ENCODE measurements around the gene YAE1. TPM values are rescaled to one million over a fixed set of nuclear protein-coding genes. Genes with fewer than 3 reads are reported as not detected.

YAE1 gene
- polyA plus RNA-seq, 1 of the 3 experiments (the other 2 are of a cell fraction), result 30.7 TPM

DNA sequence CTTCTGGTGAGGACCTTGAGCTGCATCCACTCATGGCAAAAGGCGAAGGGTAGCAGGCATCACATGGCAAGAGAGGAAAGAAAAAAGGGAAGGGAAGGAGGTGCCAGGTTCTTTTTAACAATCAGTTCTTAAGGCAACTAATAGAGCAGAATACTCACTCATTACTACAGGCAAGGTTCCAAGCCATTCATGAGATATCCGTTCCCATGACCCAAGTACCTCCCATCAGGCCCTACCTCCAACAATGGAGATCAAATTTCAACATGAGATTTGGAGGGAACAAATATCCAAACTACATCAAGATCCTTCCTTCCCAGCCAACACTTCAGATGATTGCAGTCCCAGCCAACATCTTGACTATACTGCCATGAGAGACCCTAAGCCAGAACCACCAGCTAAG lies 38.9 kb upstream of the YAE1 start (continued):
- TF ChIP-seq REST (IDR thresholded peaks at IDR 0.05; ENCODE audit: low read depth, low read length) (no peak), NRF1 (IDR thresholded peaks at IDR 0.05; ENCODE audit: low read depth, low read length) (no peak), MXI1 (IDR thresholded peaks at IDR 0.05; ENCODE audit: low read depth, low read length) (no peak), PBX3 (IDR thresholded peaks at IDR 0.05) (no peak), POLR2AphosphoS5 (IDR thresholded peaks at IDR 0.05; ENCODE audit: low read depth, low read length) (no peak)

- Histone ChIP-seq H2AFZ (ENCODE audit: low read depth) (no peak overlapping the region), H4K20me1 (ENCODE audit: insufficient read depth) (no peaks in the 10 kb centered on the region), H3K27me3 (ENCODE audit: insufficient read depth) (peaks cover 22% of the 10 kb centered on the region; the same call in 1 of the 2 replicates), H3K4me1 (ENCODE audit: control insufficient read depth in 1 of 2, insufficient read depth in 2 of 2, low read depth in 1 of 2, low read length in 1 of 2) (no peaks in the 10 kb centered on the region), H3K9me3 (no peaks in the 10 kb centered on the region), H3K36me3 (replicated peaks in 1 of 2; ENCODE audit: control insufficient read depth in 1 of 2, insufficient read depth in 2 of 2, low read length in 1 of 2) (no peaks in the 10 kb centered on the region), H3K4me3 (ENCODE audit: low read depth in 2 of 2, low read length in 1 of 2) (no peak overlapping the region), H3K79me2 (ENCODE audit: insufficient read depth) (no peaks in the 10 kb centered on the region), H3K4me2 (no peak overlapping the region), H3F3A (replicated peaks; ENCODE audit: insufficient read depth) (no peaks in the 10 kb centered on the region), H3K27ac (ENCODE audit: low read depth in 2 of 2, low read length in 1 of 2) (no peak overlapping the region), H3K9ac (no peak overlapping the region), H3K9me2 (no peaks in the 10 kb centered on the region)
- ChIA-PET POLR2A (no interaction called here), CTCF (interaction anchor here (1.9 kb wide), 1 partner anchor 8 kb away, joined by 8 read pairs; no protein-coding TSS in a partner anchor)
- 24% methylated on average over 2 of the region's 2 CpGs for WGBS (ENCODE audit: low lambda C conversion rate)
- no peak for DNase-seq
- TF ChIP-seq, protein P1, sequence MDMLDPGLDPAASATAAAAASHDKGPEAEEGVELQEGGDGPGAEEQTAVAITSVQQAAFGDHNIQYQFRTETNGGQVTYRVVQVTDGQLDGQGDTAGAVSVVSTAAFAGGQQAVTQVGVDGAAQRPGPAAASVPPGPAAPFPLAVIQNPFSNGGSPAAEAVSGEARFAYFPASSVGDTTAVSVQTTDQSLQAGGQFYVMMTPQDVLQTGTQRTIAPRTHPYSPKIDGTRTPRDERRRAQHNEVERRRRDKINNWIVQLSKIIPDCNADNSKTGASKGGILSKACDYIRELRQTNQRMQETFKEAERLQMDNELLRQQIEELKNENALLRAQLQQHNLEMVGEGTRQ (IDR thresholded peaks at IDR 0.05; ENCODE audit: borderline replicate concordance, low read depth, low read length), result no peak
- no peak for TF ChIP-seq SMC3 (IDR thresholded peaks at IDR 0.05; ENCODE audit: low read depth, low read length)
- no peak for TF ChIP-seq SIN3A (IDR thresholded peaks at IDR 0.05; ENCODE audit: borderline replicate concordance, low read depth, low read length)
These were observed 38.3 kb upstream of the YAE1 start for GRCh38 chr7:39527951-39528350.

- H3K9me3 ChIP-seq, result no peaks in the 10 kb centered on the region
- H3K9ac ChIP-seq, result no peak overlapping the region
- H3K27ac ChIP-seq (ENCODE audit: low read depth in 2 of 2, low read length in 1 of 2), result no peak overlapping the region
- no peak for DNase-seq
- no peaks in the 10 kb centered on the region for H3K36me3 ChIP-seq (replicated peaks in 1 of 2; ENCODE audit: control insufficient read depth in 1 of 2, insufficient read depth in 2 of 2, low read length in 1 of 2)
- H3K4me1 ChIP-seq (ENCODE audit: control insufficient read depth in 1 of 2, insufficient read depth in 2 of 2, low read depth in 1 of 2, low read length in 1 of 2), result no peaks in the 10 kb centered on the region
- ChIA-PET CTCF (interaction anchor here (1.3 to 1.9 kb wide), 2 partner anchors 9 to 14 kb away, joined by 3 to 8 read pairs; no protein-coding TSS in a partner anchor), POLR2A (no interaction called here)
- H3K4me3 ChIP-seq (ENCODE audit: low read depth in 2 of 2, low read length in 1 of 2), result no peak overlapping the region
- H3K4me2 ChIP-seq, result no peak overlapping the region
- no peaks in the 10 kb centered on the region for H3K9me2 ChIP-seq
- H4K20me1 ChIP-seq (ENCODE audit: insufficient read depth), result no peaks in the 10 kb centered on the region
- H2AFZ ChIP-seq (ENCODE audit: low read depth), result no peak overlapping the region
- H3F3A ChIP-seq (replicated peaks; ENCODE audit: insufficient read depth), result no peaks in the 10 kb centered on the region
- H3K79me2 ChIP-seq (ENCODE audit: insufficient read depth), result no peaks in the 10 kb centered on the region
- peaks cover 22% of the 10 kb centered on the region; the same call in 1 of the 2 replicates for H3K27me3 ChIP-seq (ENCODE audit: insufficient read depth)
- TF ChIP-seq, protein P1 (IDR thresholded peaks at IDR 0.05; ENCODE audit: borderline replicate concordance, low read depth, low read length), result no peak
- TF ChIP-seq TAF1 (IDR thresholded peaks at IDR 0.05; ENCODE audit: borderline replicate concordance, low read depth, low read length), result no peak
- no peak for TF ChIP-seq MAX (IDR thresholded peaks at IDR 0.05; ENCODE audit: low read depth)
- TF ChIP-seq RAD21 (IDR thresholded peaks at IDR 0.05; ENCODE audit: low read length), result no peak
- no peak for TF ChIP-seq POLR2AphosphoS5 (IDR thresholded peaks at IDR 0.05; ENCODE audit: low read depth, low read length)
- TF ChIP-seq NFIC (IDR thresholded peaks at IDR 0.05; ENCODE audit: borderline replicate concordance), result no peak
- TF ChIP-seq EP300 (IDR thresholded peaks at IDR 0.05; ENCODE audit: borderline replicate concordance in 1 of 2, low read depth in 1 of 2, low read length in 1 of 2), result no peak
- no peak for TF ChIP-seq SMC3 (IDR thresholded peaks at IDR 0.05; ENCODE audit: low read depth, low read length)
- TF ChIP-seq JUND (IDR thresholded peaks at IDR 0.05), result no peak
- TF ChIP-seq EZH2phosphoT487 (IDR thresholded peaks at IDR 0.05; ENCODE audit: borderline replicate concordance, low read depth), result no peak
- TF ChIP-seq MXI1 (IDR thresholded peaks at IDR 0.05; ENCODE audit: low read depth, low read length), result no peak
- no peak for TF ChIP-seq RCOR1 (IDR thresholded peaks at IDR 0.05; ENCODE audit: low read length)
- TF ChIP-seq MEF2A (IDR thresholded peaks at IDR 0.05; ENCODE audit: borderline replicate concordance, low read depth), result no peak
- TF ChIP-seq RXRA (IDR thresholded peaks at IDR 0.05; ENCODE audit: borderline replicate concordance, low read depth), result no peak
- TF ChIP-seq FOSL2 (IDR thresholded peaks at IDR 0.05; ENCODE audit: borderline replicate concordance, low read depth), result no peak
- TF ChIP-seq RFX5 (IDR thresholded peaks at IDR 0.05; ENCODE audit: low read length), result no peak
These were observed 37.4 kb upstream of the YAE1 start for GRCh38 chr7:39528849-39529248.

All from SK-N-SH (cell line).